Measurements from ENCODE around the gene GPLD1. TPM values are rescaled to one million over a fixed set of nuclear protein-coding genes. Genes with fewer than 3 reads are reported as not detected.

The GPLD1 gene
- total and polyA plus RNA-seq, 9 of the 15 experiments (the other 6 are each of a cell fraction or from before 2014, with no cell fraction given) = 0.11 to 1.3 (median 0.82) TPM

GRCh38 chr6:24429146-24429545, 60.2 kb downstream of the GPLD1 start:
- ATAC-seq (no peak), FAIRE-seq (no peak), DNase-seq (ENCODE audit: extremely low read depth in 1 of 4, low spot score in 3 of 4) (no peak)
- intact Hi-C loops (cut with micrococcal nuclease) = loop anchor here (2.0 kb wide), 1 partner anchor 266 kb away; no protein-coding TSS in a partner anchor
- H3K4me2 ChIP-seq (ENCODE audit: insufficient read depth, low read length) = no peak overlapping the region
- no peak overlapping the region for H3K9ac ChIP-seq (ENCODE audit: insufficient read depth in 1 of 2, low read depth in 2 of 2, low read length in 2 of 2)
- no peak overlapping the region for H3K27ac ChIP-seq (ENCODE audit: extremely low read depth, low read depth, low read length)
- no peaks in the 10 kb centered on the region for H3K9me1 ChIP-seq (ENCODE audit: control insufficient read depth, insufficient read depth, low read length)
- ChIA-PET POLR2A (no interaction called here), CTCF (ENCODE audit: low intra/inter-chr PET ratio) (no interaction called here)
- peaks cover 44% of the 10 kb centered on the region for H3K36me3 ChIP-seq (ENCODE audit: control insufficient read depth, insufficient read depth, low read length)
- H3K27me3 ChIP-seq (ENCODE audit: control insufficient read depth in 2 of 2, insufficient read depth in 2 of 2, low read length in 2 of 2) = no peaks in the 10 kb centered on the region
- H3K4me3 ChIP-seq = no peak overlapping the region
- BruUV-seq (replicated peaks) = no TSS peak
- H2AFZ ChIP-seq (ENCODE audit: low read depth, low read length) = no peak overlapping the region
- H4K20me1 ChIP-seq (replicated peaks; ENCODE audit: control insufficient read depth, insufficient read depth, low read length) = no peaks in the 10 kb centered on the region
- H3K4me1 ChIP-seq (replicated peaks in 1 of 2; ENCODE audit: control insufficient read depth in 2 of 2, insufficient read depth in 2 of 2, low read length in 2 of 2) = peaks cover 0 to 8% of the 10 kb centered on the region in 2 experiments; a peak in 3 of 5 replicates
- 83% methylated on average over 3 of the region's 3 CpGs for WGBS (ENCODE audit: insufficient coverage, low coverage, missing lambda C conversion rate)
- in situ Hi-C loops (cut with MboI) = no loop called here
- TF ChIP-seq ETS2 (tag; IDR thresholded peaks at IDR 0.05; ENCODE audit: borderline replicate concordance, poor library complexity, severe bottlenecking) = no peak
- 0 out of 2 replicates have a peak, but pooled peaks have one; percentile 18 for TF ChIP-seq FOXJ2 (tag; IDR thresholded peaks at IDR 0.05)
- H3K9me3 ChIP-seq (replicated peaks; ENCODE audit: control insufficient read depth, insufficient read depth, low read depth, low read length) = no peaks in the 10 kb centered on the region; the same call in 1 of the 2 replicates
- H3K79me2 ChIP-seq (ENCODE audit: control insufficient read depth, insufficient read depth, low read length) = no peaks in the 10 kb centered on the region

- CTCF ChIA-PET (ENCODE audit: low intra/inter-chr PET ratio) = interaction anchor here (0.5 to 0.7 kb wide), 2 partner anchors 479 to 710 kb away, joined by 3 to 4 read pairs; no protein-coding TSS in a partner anchor
- peak overlapping the region; percentile 9; the same call in 1 of the 2 replicates for H3K4me2 ChIP-seq (ENCODE audit: insufficient read depth, low read length)
These were observed 60.8 kb downstream of the GPLD1 start for GRCh38 chr6:24428615-24429014.

More at GRCh38 chr6:24428615-24429014, 60.8 kb downstream of the GPLD1 start:
- Histone ChIP-seq H3K4me3 (no peak overlapping the region), H3K4me1 (replicated peaks in 1 of 2; ENCODE audit: control insufficient read depth in 2 of 2, insufficient read depth in 2 of 2, low read length in 2 of 2) (peaks cover 0 to 8% of the 10 kb centered on the region in 2 experiments; a peak in 3 of 5 replicates), H3K9me1 (ENCODE audit: control insufficient read depth, insufficient read depth, low read length) (no peaks in the 10 kb centered on the region), H3K9ac (ENCODE audit: insufficient read depth in 1 of 2, low read depth in 2 of 2, low read length in 2 of 2) (no peak overlapping the region), H3K79me2 (ENCODE audit: control insufficient read depth, insufficient read depth, low read length) (no peaks in the 10 kb centered on the region), H3K36me3 (ENCODE audit: control insufficient read depth, insufficient read depth, low read length) (peaks cover 50% of the 10 kb centered on the region), H3K9me3 (replicated peaks; ENCODE audit: control insufficient read depth, insufficient read depth, low read depth, low read length) (no peaks in the 10 kb centered on the region; the same call in 1 of the 2 replicates), H4K20me1 (replicated peaks; ENCODE audit: control insufficient read depth, insufficient read depth, low read length) (no peaks in the 10 kb centered on the region), H3K27me3 (ENCODE audit: control insufficient read depth in 2 of 2, insufficient read depth in 2 of 2, low read length in 2 of 2) (no peaks in the 10 kb centered on the region), H3K27ac (ENCODE audit: extremely low read depth, low read depth, low read length) (peak overlapping the region; percentile 38; the same call in 1 of the 3 replicates), H2AFZ (ENCODE audit: low read depth, low read length) (no peak overlapping the region)
- in situ Hi-C loops (cut with MboI) (no loop called here), intact Hi-C loops (cut with micrococcal nuclease) (loop anchor here (2.0 kb wide), 1 partner anchor 266 kb away; no protein-coding TSS in a partner anchor)
- POLR2A ChIA-PET = no interaction called here
- FAIRE-seq (no peak), DNase-seq (ENCODE audit: extremely low read depth in 1 of 4, low spot score in 3 of 4) (peak in 1 of 4 experiments; percentile 22), ATAC-seq (peak; percentile 74)
- no TSS peak for BruUV-seq (replicated peaks)
- WGBS (ENCODE audit: insufficient coverage, low coverage, missing lambda C conversion rate) = 33% methylated on average over 2 of the region's 2 CpGs
- TF ChIP-seq MAFF (IDR thresholded peaks at IDR 0.05; ENCODE audit: low read length) (peak; percentile 52; the same call in 1 of the 2 replicates), COPS2 (conservative IDR thresholded peaks at IDR 0.05) (no peak), ZNF717 (CRISPR knock-in tag; IDR thresholded peaks at IDR 0.05) (no peak), ZNF316 (IDR thresholded peaks at IDR 0.05) (peak; percentile 80), ZNF740 (CRISPR knock-in tag; IDR thresholded peaks at IDR 0.05) (no peak), ZNF740 (tag; IDR thresholded peaks at IDR 0.05) (no peak), MAFG (tag; conservative IDR thresholded peaks at IDR 0.05) (peak; percentile 69), DPF2 (IDR thresholded peaks at IDR 0.05) (0 out of 2 replicates have a peak, but pooled peaks have one; percentile 22), ZSCAN29 (IDR thresholded peaks at IDR 0.05) (no peak), ZNF583 (CRISPR knock-in tag; IDR thresholded peaks at IDR 0.05) (no peak), NFE2 (IDR thresholded peaks at IDR 0.05; ENCODE audit: low read depth) (peak; percentile 71), MEIS2 (IDR thresholded peaks at IDR 0.05; ENCODE audit: partially characterized antibody) (peak; percentile 16), C11orf30 (IDR thresholded peaks at IDR 0.05; ENCODE audit: low read depth) (peak; percentile 83), ILF3 (IDR thresholded peaks at IDR 0.05; ENCODE audit: borderline replicate concordance) (no peak)
